SK-N-SH treated with all-trans-retinoic acid at 6 μM for 48 hours (cell line): ENCODE measurements around the gene HSD17B8.

ENCODE experiments used
- ARNTL ChIP-seq: fragments of 450-650 bp; formaldehyde crosslinking; IDR thresholded peaks from 2 replicates; pipeline ENCODE4 v1.5.0; 2020; ENCODE audit warnings: low read depth, mild to moderate bottlenecking, moderate library complexity, borderline replicate concordance
- BACH2 ChIP-seq: fragments of 250-450 bp; sonication (Bioruptor Pico); IDR thresholded peaks from 2 replicates; pipeline ENCODE4 v1.9.0; 2021; ENCODE audit warnings: mild to moderate bottlenecking, borderline replicate concordance
- ESRRG ChIP-seq: fragments of 250-450 bp; sonication (Bioruptor Pico); IDR thresholded peaks from 2 replicates; pipeline ENCODE4 v1.6.1; 2021; ENCODE audit warnings: mild to moderate bottlenecking
- ISL1 ChIP-seq: fragments of 250-450 bp; sonication (Bioruptor Pico); IDR thresholded peaks from 2 replicates; pipeline ENCODE4 v2.1.2; 2022; ENCODE audit warnings: mild to moderate bottlenecking, moderate library complexity
- SNAI2 ChIP-seq: fragments of 250-450 bp; sonication (Bioruptor Pico); IDR thresholded peaks from 2 replicates; pipeline ENCODE4 v1.5.0; 2020; ENCODE audit warnings: mild to moderate bottlenecking, moderate library complexity
- TOX ChIP-seq: fragments of 250-450 bp; sonication (Bioruptor Pico); IDR thresholded peaks from 2 replicates; pipeline ENCODE4 v1.8.0; 2021; ENCODE audit warnings: mild to moderate bottlenecking, moderate library complexity, borderline replicate concordance
- ZFP30 ChIP-seq: fragments of 450-650 bp; formaldehyde crosslinking; IDR thresholded peaks from 2 replicates; pipeline ENCODE4 v1.5.0; 2022; ENCODE audit warnings: mild to moderate bottlenecking, moderate library complexity
- TF ChIP-seq, protein P1 (sequence below): fragments of 250-450 bp; sonication (Bioruptor Pico); IDR thresholded peaks from 2 replicates; pipeline ENCODE4 v1.5.1; 2021; ENCODE audit warnings: mild to moderate bottlenecking, moderate library complexity
- TF ChIP-seq, protein P2 (sequence below): fragments of 250-450 bp; sonication (Bioruptor Pico); IDR thresholded peaks from 2 replicates; pipeline ENCODE4 v1.8.0; 2020; ENCODE audit warnings: mild to moderate bottlenecking, moderate library complexity, borderline replicate concordance
- TF ChIP-seq, protein P3 (sequence below): fragments of 250-450 bp; sonication (Bioruptor Pico); IDR thresholded peaks from 2 replicates; pipeline ENCODE4 v1.5.0; 2020; ENCODE audit warnings: mild to moderate bottlenecking, moderate library complexity

DNA sequence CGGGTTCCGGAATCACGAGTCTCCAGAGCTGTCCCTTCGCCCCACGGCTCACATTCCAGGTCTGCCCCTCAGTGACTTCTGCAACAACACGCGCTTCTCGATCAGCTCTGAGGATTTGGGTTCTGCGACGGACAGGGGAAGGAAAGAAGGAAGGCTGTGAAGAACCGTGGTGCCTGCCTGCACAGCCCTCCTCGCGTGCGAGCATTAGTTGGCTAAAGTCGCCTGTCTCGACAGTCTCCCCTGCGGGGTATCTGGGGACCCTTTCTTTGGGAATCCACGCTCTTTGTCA lies 44.1 kb downstream of the HSD17B8 start:
- TF ChIP-seq, protein P1, sequence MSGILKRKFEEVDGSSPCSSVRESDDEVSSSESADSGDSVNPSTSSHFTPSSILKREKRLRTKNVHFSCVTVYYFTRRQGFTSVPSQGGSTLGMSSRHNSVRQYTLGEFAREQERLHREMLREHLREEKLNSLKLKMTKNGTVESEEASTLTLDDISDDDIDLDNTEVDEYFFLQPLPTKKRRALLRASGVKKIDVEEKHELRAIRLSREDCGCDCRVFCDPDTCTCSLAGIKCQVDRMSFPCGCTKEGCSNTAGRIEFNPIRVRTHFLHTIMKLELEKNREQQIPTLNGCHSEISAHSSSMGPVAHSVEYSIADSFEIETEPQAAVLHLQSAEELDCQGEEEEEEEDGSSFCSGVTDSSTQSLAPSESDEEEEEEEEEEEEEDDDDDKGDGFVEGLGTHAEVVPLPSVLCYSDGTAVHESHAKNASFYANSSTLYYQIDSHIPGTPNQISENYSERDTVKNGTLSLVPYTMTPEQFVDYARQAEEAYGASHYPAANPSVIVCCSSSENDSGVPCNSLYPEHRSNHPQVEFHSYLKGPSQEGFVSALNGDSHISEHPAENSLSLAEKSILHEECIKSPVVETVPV, result no peak
- TF ChIP-seq ESRRG (no peak), ARNTL (CRISPR knock-in tag) (no peak), SNAI2 (CRISPR knock-in tag) (no peak), BACH2 (CRISPR knock-in tag) (no peak), ZFP30 (CRISPR knock-in tag) (no peak), ISL1 (CRISPR knock-in tag) (no peak), TOX (CRISPR knock-in tag) (no peak)
- TF ChIP-seq, protein P2, sequence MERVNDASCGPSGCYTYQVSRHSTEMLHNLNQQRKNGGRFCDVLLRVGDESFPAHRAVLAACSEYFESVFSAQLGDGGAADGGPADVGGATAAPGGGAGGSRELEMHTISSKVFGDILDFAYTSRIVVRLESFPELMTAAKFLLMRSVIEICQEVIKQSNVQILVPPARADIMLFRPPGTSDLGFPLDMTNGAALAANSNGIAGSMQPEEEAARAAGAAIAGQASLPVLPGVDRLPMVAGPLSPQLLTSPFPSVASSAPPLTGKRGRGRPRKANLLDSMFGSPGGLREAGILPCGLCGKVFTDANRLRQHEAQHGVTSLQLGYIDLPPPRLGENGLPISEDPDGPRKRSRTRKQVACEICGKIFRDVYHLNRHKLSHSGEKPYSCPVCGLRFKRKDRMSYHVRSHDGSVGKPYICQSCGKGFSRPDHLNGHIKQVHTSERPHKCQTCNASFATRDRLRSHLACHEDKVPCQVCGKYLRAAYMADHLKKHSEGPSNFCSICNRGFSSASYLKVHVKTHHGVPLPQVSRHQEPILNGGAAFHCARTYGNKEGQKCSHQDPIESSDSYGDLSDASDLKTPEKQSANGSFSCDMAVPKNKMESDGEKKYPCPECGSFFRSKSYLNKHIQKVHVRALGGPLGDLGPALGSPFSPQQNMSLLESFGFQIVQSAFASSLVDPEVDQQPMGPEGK (CRISPR knock-in tag), result no peak
- TF ChIP-seq, protein P3, sequence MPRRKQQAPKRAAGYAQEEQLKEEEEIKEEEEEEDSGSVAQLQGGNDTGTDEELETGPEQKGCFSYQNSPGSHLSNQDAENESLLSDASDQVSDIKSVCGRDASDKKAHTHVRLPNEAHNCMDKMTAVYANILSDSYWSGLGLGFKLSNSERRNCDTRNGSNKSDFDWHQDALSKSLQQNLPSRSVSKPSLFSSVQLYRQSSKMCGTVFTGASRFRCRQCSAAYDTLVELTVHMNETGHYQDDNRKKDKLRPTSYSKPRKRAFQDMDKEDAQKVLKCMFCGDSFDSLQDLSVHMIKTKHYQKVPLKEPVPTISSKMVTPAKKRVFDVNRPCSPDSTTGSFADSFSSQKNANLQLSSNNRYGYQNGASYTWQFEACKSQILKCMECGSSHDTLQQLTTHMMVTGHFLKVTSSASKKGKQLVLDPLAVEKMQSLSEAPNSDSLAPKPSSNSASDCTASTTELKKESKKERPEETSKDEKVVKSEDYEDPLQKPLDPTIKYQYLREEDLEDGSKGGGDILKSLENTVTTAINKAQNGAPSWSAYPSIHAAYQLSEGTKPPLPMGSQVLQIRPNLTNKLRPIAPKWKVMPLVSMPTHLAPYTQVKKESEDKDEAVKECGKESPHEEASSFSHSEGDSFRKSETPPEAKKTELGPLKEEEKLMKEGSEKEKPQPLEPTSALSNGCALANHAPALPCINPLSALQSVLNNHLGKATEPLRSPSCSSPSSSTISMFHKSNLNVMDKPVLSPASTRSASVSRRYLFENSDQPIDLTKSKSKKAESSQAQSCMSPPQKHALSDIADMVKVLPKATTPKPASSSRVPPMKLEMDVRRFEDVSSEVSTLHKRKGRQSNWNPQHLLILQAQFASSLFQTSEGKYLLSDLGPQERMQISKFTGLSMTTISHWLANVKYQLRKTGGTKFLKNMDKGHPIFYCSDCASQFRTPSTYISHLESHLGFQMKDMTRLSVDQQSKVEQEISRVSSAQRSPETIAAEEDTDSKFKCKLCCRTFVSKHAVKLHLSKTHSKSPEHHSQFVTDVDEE, result no peak
